H1 (cell line): ENCODE results near the gene PPP1R3E. TPM values are rescaled to one million over a fixed set of nuclear protein-coding genes. Genes with fewer than 3 reads are reported as not detected.

Experiments
- CTCF ChIA-PET: fragments of 300-600 bp; sonication (Branson Sonifier 250); formaldehyde crosslinking; loops from one replicate; lab custom pipeline; 2021; ENCODE audit not compliant: partially characterized antibody; lab: Charles Lee
- POLR2A ChIA-PET: fragments of 300-600 bp; sonication (Branson Sonifier 250); formaldehyde crosslinking; loops from one replicate; lab custom pipeline; 2021; ENCODE audit warnings: inconsistent platforms; ENCODE audit not compliant: partially characterized antibody; lab: Charles Lee
- DNase-seq, 2 experiments: peaks; one replicate each; pipeline versions ENCODE4 v3.0.0 to v3.0.0-alpha.2; 2010 to 2022; ENCODE audit warnings: low spot score in 2 of 2, low read depth in 1 of 2, mixed read lengths in 1 of 2
- FAIRE-seq: peaks from 2 replicates; lab custom pipeline; 2011; peaks lifted over from hg19 to GRCh38; lab: Jason Lieb, UNC
- H2AFZ ChIP-seq: 2 replicates; pipeline ENCODE4 v1.8.1; 2012; ENCODE audit warnings: low read length, inconsistent platforms
- H2AK5ac ChIP-seq: 2 replicates; pipeline ENCODE4 v1.6.1; 2013; ENCODE audit warnings: low read depth, low read length
- H2BK120ac ChIP-seq: replicated peaks from 2 replicates; pipeline ENCODE3; 2013; ENCODE audit warnings: low read depth, low read length, inconsistent platforms
- H2BK12ac ChIP-seq: 2 replicates; pipeline ENCODE4 v1.6.1; 2013; ENCODE audit warnings: low read depth, low read length
- H2BK15ac ChIP-seq: 2 replicates; pipeline ENCODE4 v1.6.1; 2013; ENCODE audit warnings: low read length
- H2BK20ac ChIP-seq: 2 replicates; pipeline ENCODE4 v1.6.1; 2013; ENCODE audit warnings: low read length
- H2BK5ac ChIP-seq: 2 replicates; pipeline ENCODE4 v1.6.1; 2013; ENCODE audit warnings: low read depth, low read length
- H3K14ac ChIP-seq: 2 replicates; pipeline ENCODE4 v1.6.1; 2013; ENCODE audit warnings: inconsistent platforms; ENCODE audit not compliant: insufficient read length
- H3K18ac ChIP-seq: 2 replicates; pipeline ENCODE4 v1.6.1; 2013; ENCODE audit warnings: low read length; ENCODE audit errors: extremely low read depth
- H3K23ac ChIP-seq: 2 replicates; pipeline ENCODE4 v1.6.1; 2013; ENCODE audit warnings: inconsistent platforms; ENCODE audit not compliant: insufficient read length
- H3K23me2 ChIP-seq: 2 replicates; pipeline ENCODE4 v1.6.1; 2013; ENCODE audit warnings: low read depth, low read length
- H3K27ac ChIP-seq: 2 replicates; pipeline ENCODE4 v1.6.1; 2011; ENCODE audit warnings: low read depth, low read length, inconsistent platforms
- H3K27me3 ChIP-seq, 4 experiments: replicated peaks in 1 of 4; 1 replicate in 1 of 4; 2 replicates in 3 of 4; pipeline versions ENCODE4 v1.6.1 to v1.8.1; 2011 to 2013; ENCODE audit warnings: low read length in 3 of 4, mild to moderate bottlenecking in 3 of 4, inconsistent platforms in 2 of 4, mixed read lengths in 2 of 4, moderate library complexity in 1 of 4; ENCODE audit not compliant: control insufficient read depth in 3 of 4, insufficient read depth in 3 of 4; ENCODE audit errors: extremely low read depth in 1 of 4
- H3K36me3 ChIP-seq, 4 experiments: 2 replicates each; pipeline versions ENCODE4 v1.6.1 to v1.8.1; 2011 to 2013; ENCODE audit warnings: mild to moderate bottlenecking in 4 of 4, low read length in 3 of 4, moderate library complexity in 2 of 4, control low read depth in 1 of 4, inconsistent platforms in 1 of 4; ENCODE audit not compliant: insufficient read depth in 4 of 4, control insufficient read depth in 2 of 4
- H3K4ac ChIP-seq: replicated peaks from 2 replicates; pipeline ENCODE3; 2013; ENCODE audit warnings: low read length, low read depth, mixed read lengths, inconsistent platforms; ENCODE audit not compliant: insufficient read length
- H3K4me1 ChIP-seq, 4 experiments: replicated peaks in 1 of 4; 1 replicate in 1 of 4; 2 replicates in 3 of 4; pipeline versions ENCODE4 v1.6.1 to v1.8.1; 2011 to 2013; ENCODE audit warnings: low read length in 3 of 4, inconsistent platforms in 2 of 4, mixed read lengths in 1 of 4; ENCODE audit not compliant: insufficient read depth in 4 of 4, control insufficient read depth in 3 of 4
- H3K4me2 ChIP-seq, 2 experiments: 2 replicates each; pipeline versions ENCODE4 v1.6.1 to v1.8.1; 2011 to 2013; ENCODE audit warnings: low read depth in 2 of 2, low read length in 2 of 2, control low read depth in 1 of 2, inconsistent platforms in 1 of 2, mild to moderate bottlenecking in 1 of 2; ENCODE audit not compliant: insufficient read depth in 1 of 2
- H3K4me3 ChIP-seq, 4 experiments: fragments of 200-600, 300-600 bp in 1 of 4; sonication (generic), shearing (Covaris generic), sonication (Bioruptor Twin) in 1 of 4; 2 replicates each; pipeline versions ENCODE4 v1.5.1 to v1.8.1; 2011 to 2016; ENCODE audit warnings: low read length in 4 of 4, low read depth in 3 of 4, control low read depth in 2 of 4, inconsistent platforms in 2 of 4, mild to moderate bottlenecking in 2 of 4, mixed read lengths in 1 of 4, moderate library complexity in 1 of 4; ENCODE audit not compliant: insufficient read depth in 2 of 4; ENCODE audit errors: extremely low read depth in 1 of 4
- H3K56ac ChIP-seq: replicated peaks from 2 replicates; pipeline ENCODE3; 2013; ENCODE audit warnings: low read depth, mild to moderate bottlenecking, mixed read lengths, low read length, inconsistent platforms; ENCODE audit not compliant: insufficient read length
- H3K79me1 ChIP-seq: 2 replicates; pipeline ENCODE4 v1.6.1; 2013; ENCODE audit warnings: low read depth, low read length, control low read depth
- H3K79me2 ChIP-seq, 2 experiments: 2 replicates each; pipeline versions ENCODE4 v1.6.1 to v1.8.1; 2012 to 2013; ENCODE audit warnings: low read length in 2 of 2, mild to moderate bottlenecking in 2 of 2, inconsistent platforms in 1 of 2; ENCODE audit not compliant: insufficient read depth in 2 of 2, control insufficient read depth in 1 of 2
- H3K9ac ChIP-seq, 4 experiments: replicated peaks in 1 of 4; 1 replicate in 1 of 4; 2 replicates in 3 of 4; pipeline versions ENCODE4 v1.6.1 to v1.8.1; 2011 to 2013; ENCODE audit warnings: low read depth in 3 of 4, low read length in 3 of 4, control low read depth in 2 of 4, mild to moderate bottlenecking in 2 of 4, moderate library complexity in 2 of 4, inconsistent platforms in 1 of 4; ENCODE audit errors: extremely low read depth in 1 of 4
- H3K9me3 ChIP-seq, 2 experiments: 2 replicates each; pipeline versions ENCODE4 v1.6.1 to v1.8.1; 2012 to 2013; ENCODE audit warnings: mild to moderate bottlenecking in 2 of 2, moderate library complexity in 2 of 2, control low read depth in 1 of 2, inconsistent platforms in 1 of 2, low read depth in 1 of 2, low read length in 1 of 2, mixed read lengths in 1 of 2; ENCODE audit not compliant: insufficient read depth in 2 of 2
- H4K20me1 ChIP-seq, 2 experiments: replicated peaks in 1 of 2; 2 replicates each; pipeline versions ENCODE3 to v1.8.1; 2011 to 2013; ENCODE audit warnings: inconsistent platforms in 2 of 2, low read length in 2 of 2, mild to moderate bottlenecking in 1 of 2; ENCODE audit not compliant: insufficient read depth in 2 of 2, control insufficient read depth in 1 of 2
- H4K5ac ChIP-seq: 2 replicates; pipeline ENCODE4 v1.6.1; 2013; ENCODE audit warnings: low read length, low read depth, mixed read lengths, inconsistent platforms; ENCODE audit not compliant: insufficient read length
- H4K8ac ChIP-seq: 2 replicates; pipeline ENCODE4 v1.8.0; 2013; ENCODE audit warnings: mild to moderate bottlenecking, moderate library complexity, low read length, inconsistent platforms; ENCODE audit not compliant: insufficient read depth; ENCODE audit errors: extremely low read depth
- H4K91ac ChIP-seq: replicated peaks from 2 replicates; pipeline ENCODE3; 2013; ENCODE audit warnings: low read length, mixed read lengths, inconsistent platforms; ENCODE audit not compliant: insufficient read length
- CEBPB ChIP-seq: IDR thresholded peaks from 2 replicates; pipeline ENCODE4 v1.6.1; 2012; ENCODE audit warnings: low read depth, low read length
- CHD1 ChIP-seq: IDR thresholded peaks from 2 replicates; pipeline ENCODE4 v1.6.1; 2012; ENCODE audit warnings: low read depth, low read length, improper control_type of control experiment
- EP300 ChIP-seq, 2 experiments: IDR thresholded peaks; 1 replicate in 1 of 2; 2 replicates in 1 of 2; pipeline ENCODE4 v1.6.1; 2011 to 2012; ENCODE audit warnings: low read depth in 2 of 2, low read length in 2 of 2, mild to moderate bottlenecking in 2 of 2, borderline replicate concordance in 1 of 2, inconsistent platforms in 1 of 2, moderate library complexity in 1 of 2
- JUND ChIP-seq: IDR thresholded peaks from 2 replicates; pipeline ENCODE4 v1.6.1; 2011; ENCODE audit warnings: mild to moderate bottlenecking, improper control_type of control experiment, low read length
- KDM4A ChIP-seq: IDR thresholded peaks from one replicate; pipeline ENCODE4 v1.7.1; 2012; ENCODE audit warnings: low read depth, mild to moderate bottlenecking, moderate library complexity, low read length, inconsistent platforms; ENCODE audit not compliant: severe bottlenecking
- NANOG ChIP-seq: IDR thresholded peaks from 2 replicates; pipeline ENCODE4 v1.6.1; 2011; ENCODE audit warnings: low read length, low read depth, mild to moderate bottlenecking, inconsistent platforms; ENCODE audit not compliant: insufficient read depth, poor library complexity, severe bottlenecking
- NRF1 ChIP-seq: IDR thresholded peaks from 2 replicates; pipeline ENCODE4 v1.6.1; 2011; ENCODE audit warnings: mild to moderate bottlenecking, low read depth, low read length, improper control_type of control experiment
- POU5F1 ChIP-seq: IDR thresholded peaks from 2 replicates; pipeline ENCODE4 v1.6.1; 2011; ENCODE audit warnings: low read depth, mild to moderate bottlenecking, low read length, moderate library complexity
- RAD21 ChIP-seq, 2 experiments: IDR thresholded peaks in 1 of 2; conservative IDR thresholded peaks in 1 of 2; 2 replicates each; pipeline ENCODE4 v1.6.1; 2011; ENCODE audit warnings: low read depth in 2 of 2, low read length in 2 of 2, improper control_type of control experiment in 1 of 2, inconsistent platforms in 1 of 2, mild to moderate bottlenecking in 1 of 2, moderate library complexity in 1 of 2
- RXRA ChIP-seq: IDR thresholded peaks from 2 replicates; pipeline ENCODE4 v1.6.1; 2011; ENCODE audit warnings: low read depth, mild to moderate bottlenecking, low read length, moderate library complexity; ENCODE audit not compliant: insufficient read depth
- SUZ12 ChIP-seq: fragments of 200-600 bp; sonication (generic); IDR thresholded peaks from 2 replicates; pipeline ENCODE4 v1.6.1; 2012; ENCODE audit warnings: mild to moderate bottlenecking, inconsistent platforms, low read length, moderate library complexity, mixed read lengths
- WGBS, 2 experiments: shearing (Covaris generic) in 1 of 2; methylation state at CpG; one replicate each; pipeline versions ENCODE4 v1.1.6 to v1.1.7; 2013 to 2015; ENCODE audit warnings: low lambda C conversion rate in 2 of 2, mixed read lengths in 2 of 2, inconsistent platforms in 1 of 2, low coverage in 1 of 2, missing lambda C conversion rate in 1 of 2; ENCODE audit not compliant: insufficient replicate concordance in 2 of 2, insufficient coverage in 1 of 2, insufficient read length in 1 of 2; ENCODE audit errors: extremely low coverage in 1 of 2, missing lambda C conversion rate in 1 of 2; 5-methylcytosine and 5-hydroxymethylcytosine counted together
- polyA plus RNA-seq, 7 experiments: library from polyadenylated mRNA; depleted of rRNA in 3 of 7; stranded (reverse) in 5 of 7; unstranded in 2 of 7; fragments of >200 nt in 5 of 7; fragments of 200-250 nt in 2 of 7; gene quantifications; 1 replicate in 5 of 7; 2 replicates in 1 of 7; 4 replicates in 1 of 7; pipeline versions ENCODE4 v1.2.1 to v1.2.3, GENCODE V29; 2011 to 2013; ENCODE audit warnings: missing spikeins in 2 of 7, mixed read lengths in 2 of 7
- total RNA-seq: library from RNA; stranded (reverse); fragmentation: NEBNext Ultra II Directional; extraction: Animal tissue kit (Norgen Biotek cat#: 25700); gene quantifications from 2 replicates; pipeline ENCODE4 v1.2.1, GENCODE V29; 2021
- TF ChIP-seq, protein P1 (sequence below): IDR thresholded peaks from 2 replicates; pipeline ENCODE4 v1.6.1; 2012; ENCODE audit warnings: low read length, inconsistent platforms

PPP1R3E gene
- total and polyA plus RNA-seq, 2 of the 8 experiments (the other 6 are each of a cell fraction or from before 2014, with no cell fraction given), result 4.4 to 4.7 TPM

DNA sequence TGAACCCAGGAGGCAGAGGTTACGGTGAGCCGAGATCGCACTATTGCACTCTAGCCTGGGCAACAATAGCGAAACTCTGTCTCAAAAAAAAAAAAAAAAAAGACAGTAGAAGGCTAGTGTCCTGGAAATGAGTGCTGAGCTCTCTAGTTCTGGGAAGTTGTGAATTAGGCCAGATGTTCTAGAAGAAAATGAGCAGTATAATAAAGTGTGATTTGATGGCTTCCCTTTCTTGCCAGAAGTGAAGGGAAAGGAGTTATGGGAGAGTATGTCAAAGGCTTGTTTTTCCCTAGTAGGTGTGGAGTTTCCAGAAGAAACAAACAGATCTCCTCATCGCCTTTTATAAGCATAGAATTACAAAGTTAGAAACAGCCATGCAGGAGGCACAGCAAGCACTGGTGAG, 44.4 kb downstream of the PPP1R3E start:
- FAIRE-seq (no peak), DNase-seq (no peak)
- 92% methylated on average over 2 of the region's 5 CpGs; no CpG with 5 or more reads in 1 of the 2 experiments for WGBS, 2 experiments
- H2BK12ac ChIP-seq, result no peak overlapping the region
- H3K36me3 ChIP-seq, result no peaks in the 10 kb centered on the region
- no peaks in the 10 kb centered on the region for H4K20me1 ChIP-seq
- H3K27ac ChIP-seq, result no peak overlapping the region
- no peak overlapping the region for H2BK15ac ChIP-seq
- H3K79me1 ChIP-seq, result no peaks in the 10 kb centered on the region
- no peak overlapping the region for H3K18ac ChIP-seq
- no peaks in the 10 kb centered on the region for H3K9me3 ChIP-seq
- H2AK5ac ChIP-seq, result no peak overlapping the region
- H3K79me2 ChIP-seq, result no peaks in the 10 kb centered on the region
- no peak overlapping the region for H4K5ac ChIP-seq
- H2BK120ac ChIP-seq, result no peak overlapping the region
- no peak overlapping the region; the same call in 1 of the 2 replicates for H2BK20ac ChIP-seq
- no peak overlapping the region for H3K14ac ChIP-seq
- peaks cover 3% of the 10 kb centered on the region; the same call in 1 of the 2 replicates for H3K23me2 ChIP-seq
- POLR2A ChIA-PET, result interaction anchor here (1.2 kb wide), 1 partner anchor 64 kb away, joined by 3 read pairs; no protein-coding TSS in a partner anchor
- no peak overlapping the region for H4K91ac ChIP-seq
- H2AFZ ChIP-seq, result no peak overlapping the region
- no peaks in the 10 kb centered on the region for H3K27me3 ChIP-seq
- CTCF ChIA-PET, result interaction anchor here (0.8 to 4.1 kb wide), 6 partner anchors 12 to 189 kb away, joined by 3 to 15 read pairs (median 3); partner anchors contain the start of gene CEBPE
- no peak overlapping the region for H3K4me2 ChIP-seq
- no peak overlapping the region for H3K4ac ChIP-seq
- H3K4me1 ChIP-seq, result peaks cover 0 to 6% (median 0%) of the 10 kb centered on the region in 4 experiments; a peak in 2 of 7 replicates
- H3K56ac ChIP-seq, result no peak overlapping the region
- H2BK5ac ChIP-seq, result no peak overlapping the region
- H3K23ac ChIP-seq, result no peak overlapping the region
- no peak overlapping the region for H4K8ac ChIP-seq
- H3K4me3 ChIP-seq, result no peak overlapping the region
- no peak overlapping the region for H3K9ac ChIP-seq
- TF ChIP-seq RXRA (no peak), KDM4A (no peak), CHD1 (no peak), POU5F1 (no peak), JUND (no peak), NRF1 (no peak), EP300 (IDR thresholded peaks at IDR 0.05; ENCODE audit: borderline replicate concordance in 1 of 2, low read depth in 2 of 2, low read length in 2 of 2) (no peak), RAD21 (IDR thresholded peaks at IDR 0.05 in 1 of 2, conservative IDR thresholded peaks at IDR 0.05 in 1 of 2; ENCODE audit: low read depth in 2 of 2, low read length in 2 of 2) (no peak), SUZ12 (no peak), CEBPB (no peak), NANOG (no peak)
- TF ChIP-seq, protein P1, sequence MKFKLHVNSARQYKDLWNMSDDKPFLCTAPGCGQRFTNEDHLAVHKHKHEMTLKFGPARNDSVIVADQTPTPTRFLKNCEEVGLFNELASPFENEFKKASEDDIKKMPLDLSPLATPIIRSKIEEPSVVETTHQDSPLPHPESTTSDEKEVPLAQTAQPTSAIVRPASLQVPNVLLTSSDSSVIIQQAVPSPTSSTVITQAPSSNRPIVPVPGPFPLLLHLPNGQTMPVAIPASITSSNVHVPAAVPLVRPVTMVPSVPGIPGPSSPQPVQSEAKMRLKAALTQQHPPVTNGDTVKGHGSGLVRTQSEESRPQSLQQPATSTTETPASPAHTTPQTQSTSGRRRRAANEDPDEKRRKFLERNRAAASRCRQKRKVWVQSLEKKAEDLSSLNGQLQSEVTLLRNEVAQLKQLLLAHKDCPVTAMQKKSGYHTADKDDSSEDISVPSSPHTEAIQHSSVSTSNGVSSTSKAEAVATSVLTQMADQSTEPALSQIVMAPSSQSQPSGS, result no peak
